ENCODE measurements around the gene MBNL1.

- no peak for TF ChIP-seq EP300 (conservative IDR thresholded peaks at IDR 0.05; ENCODE audit: poor library complexity, severe bottlenecking)
- TF ChIP-seq MXI1 (conservative IDR thresholded peaks at IDR 0.05; ENCODE audit: poor library complexity, severe bottlenecking): no peak
- TF ChIP-seq SMC3 (conservative IDR thresholded peaks at IDR 0.05; ENCODE audit: poor library complexity): no peak
- no peak for TF ChIP-seq CTCF (IDR thresholded peaks at IDR 0.05; ENCODE audit: poor library complexity, severe bottlenecking)
- TF ChIP-seq RAD21 (conservative IDR thresholded peaks at IDR 0.05): no peak
Measured at GRCh38 chr3:152381881-152382295, 113.2 kb downstream of the MBNL1 start.

Data from neural cell (in vitro differentiated cells).